ENCODE results near the gene TPD52L2. TPM values are rescaled to one million over a fixed set of nuclear protein-coding genes. Genes with fewer than 3 reads are reported as not detected.
A peak's percentile ranks its signal among the peaks of the same experiment; 100 is the strongest.

The TPD52L2 gene
- total and polyA plus RNA-seq, 8 donors, result 42.0 to 75.6 (median 52.9) TPM

- H3K27me3 ChIP-seq, result no peaks in the 10 kb centered on the region
- peak within 1 kb of the TSS; percentile 61 to 73 (median 69) for H3K4me3 ChIP-seq
- H3K9me3 ChIP-seq, result no peaks in the 10 kb centered on the region
- TF ChIP-seq EP300 (IDR thresholded peaks at IDR 0.05) (no peak), POLR2AphosphoS5 (IDR thresholded peaks at IDR 0.05) (peak; percentile 64 to 92 (median 81))
- H3K36me3 ChIP-seq, result peaks cover 14 to 27% (median 25%) of the 10 kb centered on the region in 4 donors
- 1 to 4% (median 3%) methylated on average over 38 to 82 of the region's 82 CpGs for WGBS, 5 donors
- H3K27ac ChIP-seq, result peak within 1 kb of the TSS; percentile 81 to 95 (median 88)
- peaks cover 38 to 59% (median 47%) of the 10 kb centered on the region in 4 donors for H3K4me1 ChIP-seq
- intact Hi-C loops (cut with DNase I; ENCODE audit: low total_unique reads), result no loop called here
- peak; percentile 98 for DNase-seq
Measured at GRCh38 chr20:63894358-63895201, 29.5 kb downstream of the TPD52L2 start, which contains the start of gene DNAJC5. Gene DNAJC5, plus strand, starts transcription at chr20:63895126. Its CDS starts 33,220 bp downstream, at chr20:63928346.

- Histone ChIP-seq H3K4me1 (peaks cover 38 to 60% (median 53%) of the 10 kb centered on the region in 4 donors), H3K27me3 (no peaks in the 10 kb centered on the region), H3K36me3 (peaks cover 6 to 19% (median 17%) of the 10 kb centered on the region in 4 donors), H3K4me3 (peak overlapping the region; percentile 61 to 73 (median 69)), H3K27ac (peak overlapping the region; percentile 81 to 95 (median 88)), H3K9me3 (no peaks in the 10 kb centered on the region)
- no peak for TF ChIP-seq POLR2A (IDR thresholded peaks at IDR 0.05)
- no peak for TF ChIP-seq POLR2AphosphoS5 (IDR thresholded peaks at IDR 0.05)
- TF ChIP-seq, protein P1, sequence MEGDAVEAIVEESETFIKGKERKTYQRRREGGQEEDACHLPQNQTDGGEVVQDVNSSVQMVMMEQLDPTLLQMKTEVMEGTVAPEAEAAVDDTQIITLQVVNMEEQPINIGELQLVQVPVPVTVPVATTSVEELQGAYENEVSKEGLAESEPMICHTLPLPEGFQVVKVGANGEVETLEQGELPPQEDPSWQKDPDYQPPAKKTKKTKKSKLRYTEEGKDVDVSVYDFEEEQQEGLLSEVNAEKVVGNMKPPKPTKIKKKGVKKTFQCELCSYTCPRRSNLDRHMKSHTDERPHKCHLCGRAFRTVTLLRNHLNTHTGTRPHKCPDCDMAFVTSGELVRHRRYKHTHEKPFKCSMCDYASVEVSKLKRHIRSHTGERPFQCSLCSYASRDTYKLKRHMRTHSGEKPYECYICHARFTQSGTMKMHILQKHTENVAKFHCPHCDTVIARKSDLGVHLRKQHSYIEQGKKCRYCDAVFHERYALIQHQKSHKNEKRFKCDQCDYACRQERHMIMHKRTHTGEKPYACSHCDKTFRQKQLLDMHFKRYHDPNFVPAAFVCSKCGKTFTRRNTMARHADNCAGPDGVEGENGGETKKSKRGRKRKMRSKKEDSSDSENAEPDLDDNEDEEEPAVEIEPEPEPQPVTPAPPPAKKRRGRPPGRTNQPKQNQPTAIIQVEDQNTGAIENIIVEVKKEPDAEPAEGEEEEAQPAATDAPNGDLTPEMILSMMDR (IDR thresholded peaks at IDR 0.05), result no peak
- TF ChIP-seq EP300 (IDR thresholded peaks at IDR 0.05), result no peak
- 0 to 1% (median 1%) methylated on average over 19 to 70 of the region's 87 CpGs for WGBS, 5 donors
- DNase-seq, result peak in 1 of 2 donors; percentile 22
- intact Hi-C loops (cut with DNase I; ENCODE audit: low total_unique reads), result no loop called here
Measured at GRCh38 chr20:63895202-63895951, 30.3 kb downstream of the TPD52L2 start.

- no peak for TF ChIP-seq POLR2AphosphoS5 (IDR thresholded peaks at IDR 0.05)
- TF ChIP-seq POLR2A (IDR thresholded peaks at IDR 0.05), result no peak
- no peak for TF ChIP-seq EP300 (IDR thresholded peaks at IDR 0.05)
- TF ChIP-seq, protein P1 (IDR thresholded peaks at IDR 0.05), result no peak
- H3K27ac ChIP-seq, result peak overlapping the region; percentile 87 to 95 (median 89)
- intact Hi-C loops (cut with DNase I; ENCODE audit: low total_unique reads), result no loop called here
- H3K27me3 ChIP-seq, result no peaks in the 10 kb centered on the region
- 0 to 2% (median 1%) methylated on average over 5 of the region's 5 CpGs for WGBS, 5 donors
- peak in 1 of 2 donors; percentile 48 for DNase-seq
- peaks cover 2 to 14% (median 11%) of the 10 kb centered on the region in 4 donors for H3K36me3 ChIP-seq
- H3K4me3 ChIP-seq, result peak overlapping the region; percentile 61 to 73 (median 69)
- no peaks in the 10 kb centered on the region for H3K9me3 ChIP-seq
- peaks cover 38 to 64% (median 56%) of the 10 kb centered on the region in 4 donors for H3K4me1 ChIP-seq
Measured at GRCh38 chr20:63895952-63896263, 30.8 kb downstream of the TPD52L2 start.

- 5 to 9% (median 8%) methylated on average over 17 to 18 of the region's 18 CpGs for WGBS, 5 donors
- intact Hi-C loops (cut with DNase I; ENCODE audit: low total_unique reads), result no loop called here
- peak overlapping the region; percentile 61 to 73 (median 69) for H3K4me3 ChIP-seq
- no peaks in the 10 kb centered on the region for H3K27me3 ChIP-seq
- DNase-seq, result peak; percentile 81 to 83
- TF ChIP-seq POLR2AphosphoS5 (IDR thresholded peaks at IDR 0.05) (peak in 1 of 3 donors; percentile 64), POLR2A (IDR thresholded peaks at IDR 0.05) (no peak)
- no peaks in the 10 kb centered on the region for H3K9me3 ChIP-seq
- peaks cover 41 to 70% (median 62%) of the 10 kb centered on the region in 4 donors for H3K4me1 ChIP-seq
- H3K36me3 ChIP-seq, result peaks cover 0 to 12% (median 7%) of the 10 kb centered on the region in 4 donors
- peak overlapping the region; percentile 87 to 95 (median 89) for H3K27ac ChIP-seq
Measured at GRCh38 chr20:63896264-63897105, 31.4 kb downstream of the TPD52L2 start.

All from stomach (tissue), 9 donors.